Common myeloid progenitor, CD34-positive (primary cell): Measurements from ENCODE around the gene IBA57.

Experiments used
- CTCF ChIA-PET: fragments of 350-600 bp; sonication (Branson Sonifier 250); formaldehyde crosslinking; loops from one replicate; lab custom pipeline; 2021; ENCODE audit warnings: antibody characterized with exemption; lab: Charles Lee
- POLR2A ChIA-PET: fragments of 350-600 bp; sonication (Branson Sonifier 250); formaldehyde crosslinking; loops from one replicate; lab custom pipeline; 2021; ENCODE audit warnings: antibody characterized with exemption; lab: Charles Lee
- DNase-seq, 3 donors: peaks; one replicate each; pipeline versions ENCODE4 v3.0.0 to v3.0.0-alpha.2; 2013
- H3K27ac ChIP-seq, 2 experiments: 1 replicate in 1 of 2; 2 replicates in 1 of 2; pipeline ENCODE4 v1.7.0; 2013; ENCODE audit warnings: inconsistent platforms in 2 of 2, low read length in 2 of 2, mild to moderate bottlenecking in 2 of 2, low read depth in 1 of 2, moderate library complexity in 1 of 2; ENCODE audit not compliant: severe bottlenecking in 2 of 2, insufficient read depth in 1 of 2, poor library complexity in 1 of 2
- H3K27me3 ChIP-seq, 5 experiments: replicated peaks in 2 of 5; 1 replicate in 3 of 5; 2 replicates in 2 of 5; pipeline versions ENCODE4 v1.6.1 to v1.7.0; 2013; ENCODE audit warnings: low read length in 4 of 5, mild to moderate bottlenecking in 2 of 5, moderate library complexity in 2 of 5, inconsistent platforms in 1 of 5; ENCODE audit not compliant: insufficient read depth in 5 of 5, control insufficient read depth in 4 of 5
- H3K36me3 ChIP-seq, 4 experiments: 1 replicate in 2 of 4; 2 replicates in 2 of 4; pipeline versions ENCODE4 v1.6.1 to v1.7.0; 2013; ENCODE audit warnings: low read length in 3 of 4, control low read depth in 1 of 4, mild to moderate bottlenecking in 1 of 4; ENCODE audit not compliant: control insufficient read depth in 4 of 4, insufficient read depth in 4 of 4
- H3K4me1 ChIP-seq, 4 experiments: 1 replicate in 3 of 4; 2 replicates in 1 of 4; pipeline versions ENCODE4 v1.6.1 to v1.7.1; 2013; ENCODE audit warnings: low read length in 3 of 4, mild to moderate bottlenecking in 3 of 4, control low read depth in 1 of 4, inconsistent platforms in 1 of 4, moderate library complexity in 1 of 4; ENCODE audit not compliant: control insufficient read depth in 4 of 4, insufficient read depth in 4 of 4; ENCODE audit errors: control extremely low read depth in 1 of 4
- H3K4me3 ChIP-seq, 7 experiments: 1 replicate in 4 of 7; 2 replicates in 3 of 7; pipeline versions ENCODE4 v1.5.1 to v1.7.0; 2013; ENCODE audit warnings: mild to moderate bottlenecking in 7 of 7, low read length in 6 of 7, moderate library complexity in 6 of 7, inconsistent platforms in 2 of 7, low read depth in 2 of 7, control low read depth in 1 of 7; ENCODE audit not compliant: insufficient read depth in 4 of 7, control insufficient read depth in 1 of 7; ENCODE audit errors: extremely low read depth in 1 of 7
- H3K9me3 ChIP-seq, 5 experiments: 1 replicate in 4 of 5; 2 replicates in 1 of 5; pipeline versions ENCODE4 v1.6.1 to v1.7.1; 2013; ENCODE audit warnings: low read length in 4 of 5, mild to moderate bottlenecking in 2 of 5, inconsistent platforms in 1 of 5, low read depth in 1 of 5, moderate library complexity in 1 of 5; ENCODE audit not compliant: control insufficient read depth in 4 of 5, insufficient read depth in 2 of 5; ENCODE audit errors: control extremely low read depth in 1 of 5
- WGBS: methylation state at CpG from one replicate; pipeline ENCODE4 v1.1.5; 2013; ENCODE audit not compliant: insufficient coverage; 5-methylcytosine and 5-hydroxymethylcytosine counted together

Gene IBA57

GRCh38 chr1:228147768-228148167, 17.8 kb upstream of the IBA57 start:
- WGBS, result 86% methylated on average over 1 of the region's 4 CpGs
- DNase-seq, result no peak
- POLR2A ChIA-PET, result no interaction called here
- Histone ChIP-seq H3K27me3 (no peaks in the 10 kb centered on the region), H3K4me1 (peaks cover 0 to 8% (median 2%) of the 10 kb centered on the region in 4 experiments), H3K36me3 (peaks cover 4 to 42% (median 30%) of the 10 kb centered on the region in 4 experiments), H3K4me3 (no peak overlapping the region), H3K27ac (no peak overlapping the region), H3K9me3 (no peaks in the 10 kb centered on the region)
- CTCF ChIA-PET, result interaction anchor here (1.3 to 1.9 kb wide), 2 partner anchors 12 to 148 kb away, joined by 4 to 6 read pairs; no protein-coding TSS in a partner anchor

GRCh38 chr1:228148196-228148861, 17.3 kb upstream of the IBA57 start:
- WGBS, result 81% methylated on average over 17 of the region's 18 CpGs
- Histone ChIP-seq H3K27me3 (no peaks in the 10 kb centered on the region), H3K4me1 (peaks cover 0 to 5% (median 1%) of the 10 kb centered on the region in 4 experiments), H3K4me3 (no peak overlapping the region), H3K9me3 (no peaks in the 10 kb centered on the region), H3K36me3 (peaks cover 4 to 42% (median 30%) of the 10 kb centered on the region in 4 experiments), H3K27ac (no peak overlapping the region)
- DNase-seq, result no peak
- CTCF ChIA-PET, result interaction anchor here (1.3 to 1.9 kb wide), 2 partner anchors 11 to 149 kb away, joined by 4 to 6 read pairs; no protein-coding TSS in a partner anchor
- POLR2A ChIA-PET, result no interaction called here

- Histone ChIP-seq H3K4me3 (no peak overlapping the region), H3K9me3 (no peaks in the 10 kb centered on the region), H3K27me3 (no peaks in the 10 kb centered on the region), H3K4me1 (peaks cover 0 to 3% (median 1%) of the 10 kb centered on the region in 4 experiments), H3K27ac (no peak overlapping the region), H3K36me3 (peaks cover 2 to 42% (median 30%) of the 10 kb centered on the region in 4 experiments)
- POLR2A ChIA-PET, result interaction anchor here (0.9 kb wide), 1 partner anchor 16 kb away, joined by 3 read pairs; no protein-coding TSS in a partner anchor
- DNase-seq, result no peak
- CTCF ChIA-PET, result interaction anchor here (1.3 to 1.9 kb wide), 2 partner anchors 11 to 149 kb away, joined by 4 to 6 read pairs; no protein-coding TSS in a partner anchor
- WGBS, result 96% methylated on average over 8 of the region's 8 CpGs
These were observed 16.6 kb upstream of the IBA57 start for GRCh38 chr1:228148935-228149405.

GRCh38 chr1:228149406-228150119, 16.0 kb upstream of the IBA57 start, which contains the start of gene GJC2:
GJC2 (plus strand) TSS chr1:228149930; CDS start chr1:228157759, 7,829 bp downstream.
- no peak for DNase-seq
- Histone ChIP-seq H3K27ac (no peak within 1 kb of the TSS), H3K4me1 (peaks cover 0 to 3% (median 0%) of the 10 kb centered on the region in 4 experiments), H3K9me3 (no peaks in the 10 kb centered on the region), H3K4me3 (no peak within 1 kb of the TSS), H3K27me3 (no peaks in the 10 kb centered on the region), H3K36me3 (peaks cover 2 to 41% (median 30%) of the 10 kb centered on the region in 4 experiments)
- ChIA-PET CTCF (interaction anchor here (1.0 to 1.9 kb wide), 2 partner anchors 10 to 22 kb away, joined by 3 to 6 read pairs; no protein-coding TSS in a partner anchor), POLR2A (interaction anchor here (0.9 kb wide), 1 partner anchor 15 kb away, joined by 3 read pairs; no protein-coding TSS in a partner anchor)
- WGBS, result 98% methylated on average over 14 of the region's 17 CpGs

- Histone ChIP-seq H3K36me3 (peaks cover 2 to 40% (median 30%) of the 10 kb centered on the region in 4 experiments), H3K27ac (no peak overlapping the region), H3K9me3 (no peaks in the 10 kb centered on the region), H3K4me1 (peaks cover 0 to 4% (median 1%) of the 10 kb centered on the region in 4 experiments), H3K27me3 (no peaks in the 10 kb centered on the region), H3K4me3 (no peak overlapping the region)
- WGBS, result 91% methylated on average over 7 of the region's 7 CpGs
- ChIA-PET POLR2A (no interaction called here), CTCF (interaction anchor here (1.0 kb wide), 1 partner anchor 22 kb away, joined by 3 read pairs; no protein-coding TSS in a partner anchor)
- DNase-seq, result no peak
These were observed 15.5 kb upstream of the IBA57 start for GRCh38 chr1:228150120-228150460.

- H3K27me3 ChIP-seq, result no peaks in the 10 kb centered on the region
- H3K36me3 ChIP-seq, result peaks cover 2 to 35% (median 27%) of the 10 kb centered on the region in 4 experiments
- CTCF ChIA-PET, result interaction anchor here (1.0 to 2.7 kb wide), 3 partner anchors 14 to 29 kb away, joined by 3 to 18 read pairs (median 4); partner anchors contain the start of gene IBA57
- no peak overlapping the region for H3K27ac ChIP-seq
- H3K4me1 ChIP-seq, result peaks cover 0 to 10% (median 5%) of the 10 kb centered on the region in 4 experiments
- POLR2A ChIA-PET, result no interaction called here
- no peak for DNase-seq
- WGBS, result 91% methylated on average over 9 of the region's 17 CpGs
- no peaks in the 10 kb centered on the region for H3K9me3 ChIP-seq
- no peak overlapping the region for H3K4me3 ChIP-seq
These were observed 15.0 kb upstream of the IBA57 start for GRCh38 chr1:228150461-228151179.
